NOMO-1 treated with dmso at 0.1 percent for 144 hours (cell line): ENCODE measurements around the gene KANSL1.
"Not testable (repeated sequence)": the region's sequence is repeated elsewhere in the genome, so short reads cannot be mapped to it uniquely, and the experiment has no call there.

Experiments
- DNase-seq: peaks from one replicate; lab custom pipeline; 2025; ENCODE audit not compliant: unreplicated experiment; lab: John Stamatoyannopoulos, UW

The KANSL1 gene

DNA sequence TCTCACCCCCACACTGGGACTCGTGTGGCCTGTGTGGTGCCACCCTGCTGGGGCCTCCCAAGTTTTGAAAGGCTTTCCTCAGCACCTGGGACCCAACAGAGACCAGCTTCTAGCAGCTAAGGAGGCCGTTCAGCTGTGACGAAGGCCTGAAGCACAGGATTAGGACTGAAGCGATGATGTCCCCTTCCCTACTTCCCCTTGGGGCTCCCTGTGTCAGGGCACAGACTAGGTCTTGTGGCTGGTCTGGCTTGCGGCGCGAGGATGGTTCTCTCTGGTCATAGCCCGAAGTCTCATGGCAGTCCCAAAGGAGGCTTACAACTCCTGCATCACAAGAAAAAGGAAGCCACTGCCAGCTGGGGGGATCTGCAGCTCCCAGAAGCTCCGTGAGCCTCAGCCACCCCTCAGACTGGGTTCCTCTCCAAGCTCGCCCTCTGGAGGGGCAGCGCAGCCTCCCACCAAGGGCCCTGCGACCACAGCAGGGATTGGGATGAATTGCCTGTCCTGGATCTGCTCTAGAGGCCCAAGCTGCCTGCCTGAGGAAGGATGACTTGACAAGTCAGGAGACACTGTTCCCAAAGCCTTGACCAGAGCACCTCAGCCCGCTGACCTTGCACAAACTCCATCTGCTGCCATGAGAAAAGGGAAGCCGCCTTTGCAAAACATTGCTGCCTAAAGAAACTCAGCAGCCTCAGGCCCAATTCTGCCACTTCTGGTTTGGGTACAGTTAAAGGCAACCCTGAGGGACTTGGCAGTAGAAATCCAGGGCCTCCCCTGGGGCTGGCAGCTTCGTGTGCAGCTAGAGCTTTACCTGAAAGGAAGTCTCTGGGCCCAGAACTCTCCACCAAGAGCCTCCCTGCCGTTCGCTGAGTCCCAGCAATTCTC, 166.8 kb downstream of the KANSL1 start:
- DNase-seq: no peak

DNA sequence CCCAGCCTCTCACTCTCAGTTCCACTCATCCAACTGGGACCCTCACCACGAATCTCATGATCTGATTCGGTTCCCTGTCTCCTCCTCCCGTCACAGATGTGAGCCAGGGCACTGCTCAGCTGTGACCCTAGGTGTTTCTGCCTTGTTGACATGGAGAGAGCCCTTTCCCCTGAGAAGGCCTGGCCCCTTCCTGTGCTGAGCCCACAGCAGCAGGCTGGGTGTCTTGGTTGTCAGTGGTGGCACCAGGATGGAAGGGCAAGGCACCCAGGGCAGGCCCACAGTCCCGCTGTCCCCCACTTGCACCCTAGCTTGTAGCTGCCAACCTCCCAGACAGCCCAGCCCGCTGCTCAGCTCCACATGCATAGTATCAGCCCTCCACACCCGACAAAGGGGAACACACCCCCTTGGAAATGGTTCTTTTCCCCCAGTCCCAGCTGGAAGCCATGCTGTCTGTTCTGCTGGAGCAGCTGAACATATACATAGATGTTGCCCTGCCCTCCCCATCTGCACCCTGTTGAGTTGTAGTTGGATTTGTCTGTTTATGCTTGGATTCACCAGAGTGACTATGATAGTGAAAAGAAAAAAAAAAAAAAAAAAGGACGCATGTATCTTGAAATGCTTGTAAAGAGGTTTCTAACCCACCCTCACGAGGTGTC, 167.6 kb downstream of the KANSL1 start:
- DNase-seq: no peak

DNA sequence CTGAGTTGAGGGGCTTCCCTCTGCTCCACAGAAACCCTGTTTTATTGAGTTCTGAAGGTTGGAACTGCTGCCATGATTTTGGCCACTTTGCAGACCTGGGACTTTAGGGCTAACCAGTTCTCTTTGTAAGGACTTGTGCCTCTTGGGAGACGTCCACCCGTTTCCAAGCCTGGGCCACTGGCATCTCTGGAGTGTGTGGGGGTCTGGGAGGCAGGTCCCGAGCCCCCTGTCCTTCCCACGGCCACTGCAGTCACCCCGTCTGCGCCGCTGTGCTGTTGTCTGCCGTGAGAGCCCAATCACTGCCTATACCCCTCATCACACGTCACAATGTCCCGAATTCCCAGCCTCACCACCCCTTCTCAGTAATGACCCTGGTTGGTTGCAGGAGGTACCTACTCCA, 168.2 kb downstream of the KANSL1 start:
- no peak for DNase-seq

DNA sequence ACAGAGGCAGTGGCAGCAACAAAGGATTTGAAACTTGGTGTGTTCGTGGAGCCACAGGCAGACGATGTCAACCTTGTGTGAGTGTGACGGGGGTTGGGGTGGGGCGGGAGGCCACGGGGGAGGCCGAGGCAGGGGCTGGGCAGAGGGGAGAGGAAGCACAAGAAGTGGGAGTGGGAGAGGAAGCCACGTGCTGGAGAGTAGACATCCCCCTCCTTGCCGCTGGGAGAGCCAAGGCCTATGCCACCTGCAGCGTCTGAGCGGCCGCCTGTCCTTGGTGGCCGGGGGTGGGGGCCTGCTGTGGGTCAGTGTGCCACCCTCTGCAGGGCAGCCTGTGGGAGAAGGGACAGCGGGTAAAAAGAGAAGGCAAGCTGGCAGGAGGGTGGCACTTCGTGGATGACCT, 168.6 kb downstream of the KANSL1 start:
- DNase-seq: no peak

DNA sequence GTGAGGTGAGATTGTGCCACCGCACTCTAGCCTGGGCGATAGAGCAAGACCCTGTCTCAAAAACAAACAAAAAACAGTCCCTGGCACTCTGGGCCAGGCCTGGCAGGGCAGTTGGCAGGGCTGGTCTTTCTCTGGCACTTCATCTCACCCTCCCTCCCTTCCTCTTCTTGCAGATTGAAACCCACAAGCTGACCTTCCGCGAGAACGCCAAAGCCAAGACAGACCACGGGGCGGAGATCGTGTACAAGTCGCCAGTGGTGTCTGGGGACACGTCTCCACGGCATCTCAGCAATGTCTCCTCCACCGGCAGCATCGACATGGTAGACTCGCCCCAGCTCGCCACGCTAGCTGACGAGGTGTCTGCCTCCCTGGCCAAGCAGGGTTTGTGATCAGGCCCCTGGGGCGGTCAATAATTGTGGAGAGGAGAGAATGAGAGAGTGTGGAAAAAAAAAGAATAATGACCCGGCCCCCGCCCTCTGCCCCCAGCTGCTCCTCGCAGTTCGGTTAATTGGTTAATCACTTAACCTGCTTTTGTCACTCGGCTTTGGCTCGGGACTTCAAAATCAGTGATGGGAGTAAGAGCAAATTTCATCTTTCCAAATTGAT, 169.3 kb downstream of the KANSL1 start:
- no peak for DNase-seq

DNA sequence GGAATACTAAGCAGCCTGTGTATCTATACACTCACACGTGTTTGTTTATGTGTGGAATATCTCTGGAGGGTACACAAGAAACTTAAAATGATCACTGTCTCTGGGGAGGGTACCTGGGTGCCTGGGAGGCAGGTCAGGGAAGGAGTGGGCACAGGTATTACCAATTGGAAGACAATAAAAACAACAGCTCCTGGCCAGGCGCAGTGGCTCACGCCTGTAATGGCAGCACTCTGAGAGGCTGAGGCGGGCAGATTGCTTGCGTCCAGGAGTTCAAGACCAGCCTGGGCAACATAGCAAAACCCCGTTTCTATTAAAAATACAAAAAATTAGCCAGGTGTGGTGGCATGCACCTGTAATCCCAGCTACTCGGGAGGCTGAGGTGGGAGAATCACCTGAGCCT, 169.9 kb downstream of the KANSL1 start:
- DNase-seq: not testable (repeated sequence)

DNA sequence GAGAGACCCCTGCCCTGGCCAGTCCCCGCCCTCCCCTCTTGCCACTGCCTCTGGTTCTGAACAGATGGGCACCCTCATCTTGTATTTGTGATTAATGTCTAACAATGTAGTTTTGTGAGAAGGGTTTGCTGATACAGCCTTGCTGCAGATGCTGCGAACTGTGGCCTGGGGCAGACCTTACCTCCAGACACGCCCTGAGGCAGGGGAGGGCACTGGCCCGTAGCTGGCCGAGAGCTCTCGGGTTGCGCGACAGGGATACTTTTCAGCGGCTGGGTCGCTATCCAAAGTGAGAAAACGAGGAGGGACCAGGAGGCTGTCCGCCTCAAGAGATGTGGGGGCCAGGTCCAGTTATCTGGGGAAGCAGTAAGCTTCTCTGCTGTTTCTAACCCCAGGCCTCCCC, 172.2 kb downstream of the KANSL1 start:
- DNase-seq: no peak

DNA sequence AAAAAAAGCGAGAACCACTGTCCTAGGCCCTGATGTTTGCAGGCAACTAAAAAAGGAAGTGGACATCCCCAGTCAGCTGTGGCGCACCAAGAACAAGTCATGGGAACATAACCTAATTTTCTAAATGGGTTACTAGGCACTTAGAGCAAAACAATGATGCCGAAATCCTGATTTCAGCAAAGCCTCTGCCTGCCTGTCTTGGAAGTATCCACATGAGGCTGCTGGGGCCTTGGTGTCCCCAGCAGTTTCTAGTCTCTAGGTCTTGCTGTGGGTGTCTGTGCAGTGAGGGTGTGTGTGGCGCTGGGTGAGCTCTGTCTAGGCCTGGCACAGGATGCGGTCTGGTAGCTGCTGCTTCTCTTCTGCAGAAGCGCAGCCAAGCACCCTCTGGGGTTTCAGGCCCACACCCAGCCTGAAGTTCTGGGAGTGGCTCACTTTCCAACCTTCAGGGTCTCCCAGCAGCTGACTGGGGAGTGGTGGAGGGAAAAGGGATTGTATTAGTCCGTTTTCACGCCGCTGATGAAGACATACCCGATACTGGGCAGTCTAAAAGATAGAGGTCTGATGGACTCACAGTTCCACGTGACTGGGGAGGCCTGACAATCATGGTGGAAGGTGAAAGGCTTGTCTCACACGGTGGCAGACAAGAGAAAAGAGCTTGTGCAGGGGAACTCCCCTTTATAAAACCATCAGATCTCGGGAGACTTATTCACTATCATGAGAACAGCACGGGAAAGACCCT, 173.0 kb downstream of the KANSL1 start:
- DNase-seq: no peak

DNA sequence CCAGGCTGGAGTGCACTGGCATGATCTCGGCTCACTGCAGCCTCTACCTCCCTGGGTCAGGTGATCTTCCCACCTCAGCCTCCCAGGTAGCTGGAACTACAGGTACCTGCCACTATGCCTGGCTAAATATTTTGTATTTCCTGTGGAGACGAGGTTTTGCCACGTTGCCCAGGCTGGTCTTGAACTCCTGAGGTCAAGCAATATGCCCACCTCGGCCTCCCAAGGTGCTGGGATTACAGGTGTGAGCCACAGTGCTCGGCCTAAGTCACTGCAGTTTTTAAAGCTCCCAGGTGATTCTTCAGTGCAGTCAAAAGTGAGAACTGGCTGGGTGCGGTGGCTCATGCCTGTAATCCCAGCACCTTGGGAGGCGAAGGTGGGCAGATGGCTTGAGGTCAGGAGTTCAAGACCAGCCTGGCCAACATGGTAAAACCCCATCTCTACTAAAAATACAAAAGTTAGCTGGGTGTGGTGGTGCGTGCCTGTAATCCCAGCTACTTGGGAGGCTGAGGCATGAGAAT, 173.8 kb downstream of the KANSL1 start:
- DNase-seq: not testable (repeated sequence)

DNA sequence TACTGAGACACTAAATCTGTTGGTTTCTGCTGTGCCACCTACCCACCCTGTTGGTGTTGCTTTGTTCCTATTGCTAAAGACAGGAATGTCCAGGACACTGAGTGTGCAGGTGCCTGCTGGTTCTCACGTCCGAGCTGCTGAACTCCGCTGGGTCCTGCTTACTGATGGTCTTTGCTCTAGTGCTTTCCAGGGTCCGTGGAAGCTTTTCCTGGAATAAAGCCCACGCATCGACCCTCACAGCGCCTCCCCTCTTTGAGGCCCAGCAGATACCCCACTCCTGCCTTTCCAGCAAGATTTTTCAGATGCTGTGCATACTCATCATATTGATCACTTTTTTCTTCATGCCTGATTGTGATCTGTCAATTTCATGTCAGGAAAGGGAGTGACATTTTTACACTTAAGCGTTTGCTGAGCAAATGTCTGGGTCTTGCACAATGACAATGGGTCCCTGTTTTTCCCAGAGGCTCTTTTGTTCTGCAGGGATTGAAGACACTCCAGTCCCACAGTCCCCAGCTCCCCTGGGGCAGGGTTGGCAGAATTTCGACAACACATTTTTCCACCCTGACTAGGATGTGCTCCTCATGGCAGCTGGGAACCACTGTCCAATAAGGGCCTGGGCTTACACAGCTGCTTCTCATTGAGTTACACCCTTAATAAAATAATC, 179.6 kb downstream of the KANSL1 start:
- DNase-seq: no peak

DNA sequence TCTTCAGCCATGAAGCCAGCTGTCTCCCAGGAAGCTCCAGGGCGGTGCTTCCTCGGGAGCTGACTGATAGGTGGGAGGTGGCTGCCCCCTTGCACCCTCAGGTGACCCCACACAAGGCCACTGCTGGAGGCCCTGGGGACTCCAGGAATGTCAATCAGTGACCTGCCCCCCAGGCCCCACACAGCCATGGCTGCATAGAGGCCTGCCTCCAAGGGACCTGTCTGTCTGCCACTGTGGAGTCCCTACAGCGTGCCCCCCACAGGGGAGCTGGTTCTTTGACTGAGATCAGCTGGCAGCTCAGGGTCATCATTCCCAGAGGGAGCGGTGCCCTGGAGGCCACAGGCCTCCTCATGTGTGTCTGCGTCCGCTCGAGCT, 180.1 kb downstream of the KANSL1 start:
- no peak for DNase-seq

DNA sequence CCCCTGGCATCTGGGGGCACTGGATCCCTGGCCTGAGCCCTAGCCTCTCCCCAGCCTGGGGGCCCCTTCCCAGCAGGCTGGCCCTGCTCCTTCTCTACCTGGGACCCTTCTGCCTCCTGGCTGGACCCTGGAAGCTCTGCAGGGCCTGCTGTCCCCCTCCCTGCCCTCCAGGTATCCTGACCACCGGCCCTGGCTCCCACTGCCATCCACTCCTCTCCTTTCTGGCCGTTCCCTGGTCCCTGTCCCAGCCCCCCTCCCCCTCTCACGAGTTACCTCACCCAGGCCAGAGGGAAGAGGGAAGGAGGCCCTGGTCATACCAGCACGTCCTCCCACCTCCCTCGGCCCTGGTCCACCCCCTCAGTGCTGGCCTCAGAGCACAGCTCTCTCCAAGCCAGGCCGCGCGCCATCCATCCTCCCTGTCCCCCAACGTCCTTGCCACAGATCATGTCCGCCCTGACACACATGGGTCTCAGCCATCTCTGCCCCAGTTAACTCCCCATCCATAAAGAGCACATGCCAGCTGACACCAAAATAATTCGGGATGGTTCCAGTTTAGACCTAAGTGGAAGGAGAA, 180.6 kb downstream of the KANSL1 start:
- no peak for DNase-seq

DNA sequence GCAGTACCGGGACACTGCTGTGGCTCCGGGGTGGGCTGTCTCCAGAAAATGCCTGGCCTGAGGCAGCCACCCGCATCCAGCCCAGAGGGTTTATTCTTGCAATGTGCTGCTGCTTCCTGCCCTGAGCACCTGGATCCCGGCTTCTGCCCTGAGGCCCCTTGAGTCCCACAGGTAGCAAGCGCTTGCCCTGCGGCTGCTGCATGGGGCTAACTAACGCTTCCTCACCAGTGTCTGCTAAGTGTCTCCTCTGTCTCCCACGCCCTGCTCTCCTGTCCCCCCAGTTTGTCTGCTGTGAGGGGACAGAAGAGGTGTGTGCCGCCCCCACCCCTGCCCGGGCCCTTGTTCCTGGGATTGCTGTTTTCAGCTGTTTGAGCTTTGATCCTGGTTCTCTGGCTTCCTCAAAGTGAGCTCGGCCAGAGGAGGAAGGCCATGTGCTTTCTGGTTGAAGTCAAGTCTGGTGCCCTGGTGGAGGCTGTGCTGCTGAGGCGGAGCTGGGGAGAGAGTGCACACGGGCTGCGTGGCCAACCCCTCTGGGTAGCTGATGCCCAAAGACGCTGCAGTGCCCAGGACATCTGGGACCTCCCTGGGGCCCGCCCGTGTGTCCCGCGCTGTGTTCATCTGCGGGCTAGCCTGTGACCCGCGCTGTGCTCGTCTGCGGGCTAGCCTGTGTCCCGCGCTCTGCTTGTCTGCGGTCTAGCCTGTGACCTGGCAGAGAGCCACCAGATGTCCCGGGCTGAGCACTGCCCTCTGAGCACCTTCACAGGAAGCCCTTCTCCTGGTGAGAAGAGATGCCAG, 181.3 kb downstream of the KANSL1 start:
- no peak for DNase-seq

DNA sequence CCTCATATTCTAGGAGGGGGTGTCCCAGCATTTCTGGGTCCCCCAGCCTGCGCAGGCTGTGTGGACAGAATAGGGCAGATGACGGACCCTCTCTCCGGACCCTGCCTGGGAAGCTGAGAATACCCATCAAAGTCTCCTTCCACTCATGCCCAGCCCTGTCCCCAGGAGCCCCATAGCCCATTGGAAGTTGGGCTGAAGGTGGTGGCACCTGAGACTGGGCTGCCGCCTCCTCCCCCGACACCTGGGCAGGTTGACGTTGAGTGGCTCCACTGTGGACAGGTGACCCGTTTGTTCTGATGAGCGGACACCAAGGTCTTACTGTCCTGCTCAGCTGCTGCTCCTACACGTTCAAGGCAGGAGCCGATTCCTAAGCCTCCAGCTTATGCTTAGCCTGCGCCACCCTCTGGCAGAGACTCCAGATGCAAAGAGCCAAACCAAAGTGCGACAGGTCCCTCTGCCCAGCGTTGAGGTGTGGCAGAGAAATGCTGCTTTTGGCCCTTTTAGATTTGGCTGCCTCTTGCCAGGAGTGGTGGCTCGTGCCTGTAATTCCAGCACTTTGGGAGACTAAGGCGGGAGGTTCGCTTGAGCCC, 182.5 kb downstream of the KANSL1 start:
- no peak for DNase-seq

DNA sequence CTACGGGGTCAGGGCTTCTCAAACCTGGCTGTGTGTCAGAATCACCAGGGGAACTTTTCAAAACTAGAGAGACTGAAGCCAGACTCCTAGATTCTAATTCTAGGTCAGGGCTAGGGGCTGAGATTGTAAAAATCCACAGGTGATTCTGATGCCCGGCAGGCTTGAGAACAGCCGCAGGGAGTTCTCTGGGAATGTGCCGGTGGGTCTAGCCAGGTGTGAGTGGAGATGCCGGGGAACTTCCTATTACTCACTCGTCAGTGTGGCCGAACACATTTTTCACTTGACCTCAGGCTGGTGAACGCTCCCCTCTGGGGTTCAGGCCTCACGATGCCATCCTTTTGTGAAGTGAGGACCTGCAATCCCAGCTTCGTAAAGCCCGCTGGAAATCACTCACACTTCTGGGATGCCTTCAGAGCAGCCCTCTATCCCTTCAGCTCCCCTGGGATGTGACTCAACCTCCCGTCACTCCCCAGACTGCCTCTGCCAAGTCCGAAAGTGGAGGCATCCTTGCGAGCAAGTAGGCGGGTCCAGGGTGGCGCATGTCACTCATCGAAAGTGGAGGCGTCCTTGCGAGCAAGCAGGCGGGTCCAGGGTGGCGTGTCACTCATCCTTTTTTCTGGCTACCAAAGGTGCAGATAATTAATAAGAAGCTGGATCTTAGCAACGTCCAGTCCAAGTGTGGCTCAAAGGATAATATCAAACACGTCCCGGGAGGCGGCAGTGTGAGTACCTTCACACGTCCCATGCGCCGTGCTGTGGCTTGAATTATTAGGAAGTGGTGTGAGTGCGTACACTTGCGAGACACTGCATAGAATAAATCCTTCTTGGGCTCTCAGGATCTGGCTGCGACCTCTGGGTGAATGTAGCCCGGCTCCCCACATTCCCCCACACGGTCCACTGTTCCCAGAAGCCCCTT, 183.3 kb downstream of the KANSL1 start:
- no peak for DNase-seq

DNA sequence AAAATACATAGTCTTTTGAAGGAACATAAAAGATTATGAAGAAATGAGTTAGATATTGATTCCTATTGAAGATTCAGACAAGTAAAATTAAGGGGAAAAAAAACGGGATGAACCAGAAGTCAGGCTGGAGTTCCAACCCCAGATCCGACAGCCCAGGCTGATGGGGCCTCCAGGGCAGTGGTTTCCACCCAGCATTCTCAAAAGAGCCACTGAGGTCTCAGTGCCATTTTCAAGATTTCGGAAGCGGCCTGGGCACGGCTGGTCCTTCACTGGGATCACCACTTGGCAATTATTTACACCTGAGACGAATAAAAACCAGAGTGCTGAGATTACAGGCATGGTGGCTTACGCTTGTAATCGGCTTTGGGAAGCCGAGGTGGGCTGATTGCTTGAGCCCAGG, 184.6 kb downstream of the KANSL1 start:
- DNase-seq: no peak

DNA sequence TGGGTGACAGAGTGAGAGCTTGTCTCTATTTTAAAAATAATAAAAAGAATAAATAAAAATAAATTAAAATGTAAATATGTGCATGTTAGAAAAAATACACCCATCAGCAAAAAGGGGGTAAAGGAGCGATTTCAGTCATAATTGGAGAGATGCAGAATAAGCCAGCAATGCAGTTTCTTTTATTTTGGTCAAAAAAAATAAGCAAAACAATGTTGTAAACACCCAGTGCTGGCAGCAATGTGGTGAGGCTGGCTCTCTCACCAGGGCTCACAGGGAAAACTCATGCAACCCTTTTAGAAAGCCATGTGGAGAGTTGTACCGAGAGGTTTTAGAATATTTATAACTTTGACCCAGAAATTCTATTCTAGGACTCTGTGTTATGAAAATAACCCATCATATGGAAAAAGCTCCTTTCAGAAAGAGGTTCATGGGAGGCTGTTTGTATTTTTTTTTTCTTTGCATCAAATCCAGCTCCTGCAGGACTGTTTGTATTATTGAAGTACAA, 185.7 kb downstream of the KANSL1 start:
- DNase-seq: no peak

DNA sequence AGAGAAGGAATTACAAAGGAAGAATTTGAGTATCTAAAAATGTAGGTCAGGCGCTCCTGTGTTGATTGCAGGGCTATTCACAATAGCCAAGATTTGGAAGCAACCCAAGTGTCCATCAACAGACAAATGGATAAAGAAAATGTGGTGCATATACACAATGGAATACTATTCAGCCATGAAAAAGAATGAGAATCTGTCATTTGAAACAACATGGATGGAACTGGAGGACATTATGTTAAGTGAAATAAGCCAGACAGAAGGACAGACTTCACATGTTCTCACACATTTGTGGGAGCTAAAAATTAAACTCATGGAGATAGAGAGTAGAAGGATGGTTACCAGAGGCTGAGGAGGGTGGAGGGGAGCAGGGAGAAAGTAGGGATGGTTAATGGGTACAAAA, 187.1 kb downstream of the KANSL1 start:
- not testable (repeated sequence) for DNase-seq
